Panc1 (cell line): ENCODE data around the gene TMEM154. TPM values are rescaled to one million over a fixed set of nuclear protein-coding genes. Genes with fewer than 3 reads are reported as not detected.

Experiments used
- ATAC-seq: fragments of 200-7000 bp; cut with Tn5 transposase; 2 replicates; pipeline ENCODE4 v1.9.1; 2020; ENCODE audit warnings: mild to moderate bottlenecking, moderate library complexity
- BruUV-seq: library from RNA; stranded (reverse); fragments of 400-500 nt; replicated peaks from 2 replicates; lab custom pipeline; 2021; lab: Mats Ljungman, UMichigan
- CTCF ChIA-PET: fragments of 300-600 bp; sonication (Branson Sonifier 250); formaldehyde crosslinking; loops from one replicate; lab custom pipeline; 2022; ENCODE audit warnings: antibody characterized with exemption; lab: Charles Lee
- POLR2A ChIA-PET: fragments of 300-600 bp; sonication (Branson Sonifier 250); formaldehyde crosslinking; loops from one replicate; lab custom pipeline; 2022; ENCODE audit warnings: antibody characterized with exemption; lab: Charles Lee
- DNase-seq: peaks from one replicate; pipeline ENCODE4 v3.0.0-alpha.2; 2010; ENCODE audit warnings: low read depth, low spot score
- H3K27ac ChIP-seq: 2 replicates; pipeline ENCODE4 v1.5.1; 2011; ENCODE audit warnings: mild to moderate bottlenecking, low read length, inconsistent platforms
- H3K27me3 ChIP-seq: fragments of 200-500 bp; sonication (Bioruptor generic); 2 replicates; pipeline ENCODE4 v1.6.0; 2014; ENCODE audit warnings: low read length, inconsistent platforms; ENCODE audit not compliant: control insufficient read depth, insufficient read depth
- H3K36me3 ChIP-seq: fragments of 200-500 bp; sonication (Bioruptor generic); 2 replicates; pipeline ENCODE4 v1.5.1; 2014; ENCODE audit warnings: inconsistent platforms, mild to moderate bottlenecking, low read length, moderate library complexity; ENCODE audit not compliant: control insufficient read depth, insufficient read depth
- H3K4me1 ChIP-seq: 2 replicates; pipeline ENCODE4 v1.5.1; 2011; ENCODE audit warnings: inconsistent platforms, mild to moderate bottlenecking, low read length, moderate library complexity; ENCODE audit not compliant: control insufficient read depth, insufficient read depth
- H3K4me3 ChIP-seq, 2 experiments: 2 replicates each; pipeline ENCODE4 v1.5.1; 2011 to 2012; ENCODE audit warnings: low read depth in 2 of 2, low read length in 2 of 2, mild to moderate bottlenecking in 2 of 2, inconsistent platforms in 1 of 2, moderate library complexity in 1 of 2
- H3K9me3 ChIP-seq: fragments of 200-500 bp; sonication (Bioruptor generic); 2 replicates; pipeline ENCODE4 v1.5.1; 2014; ENCODE audit warnings: low read depth, mild to moderate bottlenecking, inconsistent platforms, low read length, moderate library complexity; ENCODE audit not compliant: control insufficient read depth, insufficient read depth
- CTCF ChIP-seq: fragments of 450-650 bp; IDR thresholded peaks from 2 replicates; pipeline ENCODE4 v1.5.1; 2017; ENCODE audit warnings: mild to moderate bottlenecking
- POLR2AphosphoS5 ChIP-seq: IDR thresholded peaks from 2 replicates; pipeline ENCODE4 v1.6.1; 2012; ENCODE audit warnings: mild to moderate bottlenecking, low read depth, low read length, moderate library complexity
- REST ChIP-seq, 2 experiments: IDR thresholded peaks; 2 replicates each; pipeline ENCODE4 v1.6.1; 2011 to 2012; ENCODE audit warnings: low read depth in 2 of 2, control low read depth in 1 of 2, low read length in 1 of 2, mild to moderate bottlenecking in 1 of 2, moderate library complexity in 1 of 2; ENCODE audit not compliant: insufficient read depth in 1 of 2
- SIN3A ChIP-seq: IDR thresholded peaks from 2 replicates; pipeline ENCODE4 v1.6.1; 2012; ENCODE audit warnings: low read depth, mild to moderate bottlenecking, low read length, moderate library complexity, borderline replicate concordance; ENCODE audit not compliant: insufficient read depth
- TCF7L2 ChIP-seq: IDR thresholded peaks from 2 replicates; pipeline ENCODE4 v1.6.1; 2011; ENCODE audit warnings: mild to moderate bottlenecking, low read depth, low read length, inconsistent platforms
- in situ Hi-C: cut with HindIII; loops from 2 replicates; pipeline ENCODE4 v1.10.0; 2016; ENCODE audit warnings: low sequenced_read_pairs, low pct_unique_long_range_greater_than_20kb
- intact Hi-C: fragments of 100-400 bp; cut with micrococcal nuclease; formaldehyde crosslinking; loops from one replicate; pipeline ENCODE4 v1.10.0; 2022; ENCODE audit not compliant: unreplicated experiment
- total RNA-seq: library from RNA; stranded (reverse); gene quantifications from one replicate; pipeline ENCODE4 v1.2.1, GENCODE V29; 2021; ENCODE audit not compliant: unreplicated experiment

TMEM154 gene
- total RNA-seq, 1 experiment from 2014 or later = 0.15 TPM

GRCh38 chr4:152686452-152687013, 6.7 kb upstream of the TMEM154 start:
- Histone ChIP-seq H3K36me3 (no peaks in the 10 kb centered on the region), H3K27me3 (no peaks in the 10 kb centered on the region), H3K4me3 (no peak overlapping the region), H3K4me1 (no peaks in the 10 kb centered on the region), H3K9me3 (no peaks in the 10 kb centered on the region), H3K27ac (no peak overlapping the region)
- no peak for ATAC-seq
- BruUV-seq = no TSS peak
- TF ChIP-seq SIN3A = no peak
- TF ChIP-seq CTCF = no peak
- TF ChIP-seq REST (IDR thresholded peaks at IDR 0.05; ENCODE audit: insufficient read depth in 1 of 2, low read depth in 2 of 2, low read length in 1 of 2) = no peak
- TF ChIP-seq POLR2AphosphoS5 = no peak
- TF ChIP-seq TCF7L2 = no peak
- DNase-seq = no peak
- ChIA-PET CTCF (no interaction called here), POLR2A (no interaction called here)
- in situ Hi-C loops (no loop called here), intact Hi-C loops (no loop called here)

GRCh38 chr4:152684587-152684986, 4.8 kb upstream of the TMEM154 start:
- Histone ChIP-seq H3K4me3 (no peak overlapping the region), H3K27ac (no peak overlapping the region), H3K4me1 (no peaks in the 10 kb centered on the region; the same call in 1 of the 2 replicates), H3K36me3 (no peaks in the 10 kb centered on the region), H3K9me3 (no peaks in the 10 kb centered on the region), H3K27me3 (no peaks in the 10 kb centered on the region)
- ChIA-PET POLR2A (no interaction called here), CTCF (no interaction called here)
- TF ChIP-seq REST (IDR thresholded peaks at IDR 0.05; ENCODE audit: insufficient read depth in 1 of 2, low read depth in 2 of 2, low read length in 1 of 2) = no peak
- TF ChIP-seq CTCF = no peak
- no peak for TF ChIP-seq SIN3A
- no peak for TF ChIP-seq POLR2AphosphoS5
- TF ChIP-seq TCF7L2 = no peak
- DNase-seq = no peak
- intact Hi-C loops = no loop called here
- no peak for ATAC-seq
- BruUV-seq = no TSS peak
- in situ Hi-C loops = no loop called here
